Activated T-helper 2 cell treated with anti-CD3 and anti-CD28 coated beads, Interferon-gamma antibody, Interleukin-2, Interleukin-4, amounts not matched to agents 10 μg/mL and 5 μg/mL and 100 μg/mL, durations not matched to agents 14 hours and 24 hours and 36 hours (primary cell): ENCODE data around the gene FBRSL1. TPM values are rescaled to one million over a fixed set of nuclear protein-coding genes. Genes with fewer than 3 reads are reported as not detected.

Source experiments
- DNase-seq: peaks from one replicate; pipeline ENCODE4 v3.0.0; 2021; ENCODE audit warnings: low spot score
- H3K27ac Mint-ChIP-seq: one replicate; pipeline ENCODE4 v1.8.0; 2021; ENCODE audit warnings: mixed read lengths
- H3K27me3 Mint-ChIP-seq: one replicate; pipeline ENCODE4 v1.8.0; 2021; ENCODE audit warnings: low read depth, mixed read lengths
- H3K36me3 Mint-ChIP-seq: one replicate; pipeline ENCODE4 v1.8.0; 2021; ENCODE audit warnings: low read depth, mixed read lengths
- H3K4me1 Mint-ChIP-seq: one replicate; pipeline ENCODE4 v1.8.0; 2021; ENCODE audit warnings: low read depth, mixed read lengths
- H3K4me3 Mint-ChIP-seq: one replicate; pipeline ENCODE4 v1.8.0; 2021; ENCODE audit warnings: low read depth, mild to moderate bottlenecking, moderate library complexity, mixed read lengths
- H3K9me3 Mint-ChIP-seq: one replicate; pipeline ENCODE4 v1.8.0; 2021; ENCODE audit warnings: mixed read lengths
- intact Hi-C: fragments of 100-400 bp; cut with micrococcal nuclease; formaldehyde crosslinking; loops from one replicate; pipeline ENCODE4 v1.15.1; 2023
- total RNA-seq: library from RNA; stranded (reverse); gene quantifications from 2 replicates; pipeline ENCODE4 v1.2.3, GENCODE V29; 2022

The FBRSL1 gene
- total RNA-seq, 1 donor from 2014 or later: 66.0 TPM

GRCh38 chr12:132449565-132450417 is 40.2 kb upstream of the FBRSL1 start:
- H3K4me1 Mint-ChIP-seq: peaks cover 16% of the 10 kb centered on the region
- no peak for DNase-seq
- intact Hi-C loops: no loop called here

GRCh38 chr12:132450418-132451171 is 39.4 kb upstream of the FBRSL1 start:
- no peak for DNase-seq
- H3K4me3 Mint-ChIP-seq: no peak overlapping the region
- H3K36me3 Mint-ChIP-seq: no peaks in the 10 kb centered on the region
- peaks cover 9% of the 10 kb centered on the region for H3K4me1 Mint-ChIP-seq
- H3K27ac Mint-ChIP-seq: no peak overlapping the region
- H3K9me3 Mint-ChIP-seq: peaks cover 4% of the 10 kb centered on the region
- intact Hi-C loops: no loop called here
- H3K27me3 Mint-ChIP-seq: no peaks in the 10 kb centered on the region

More at GRCh38 chr12:132449565-132450417, 40.2 kb upstream of the FBRSL1 start:
- H3K27me3 Mint-ChIP-seq: no peaks in the 10 kb centered on the region
- H3K9me3 Mint-ChIP-seq: no peaks in the 10 kb centered on the region
- no peak overlapping the region for H3K4me3 Mint-ChIP-seq
- no peak overlapping the region for H3K27ac Mint-ChIP-seq
- peaks cover 1% of the 10 kb centered on the region for H3K36me3 Mint-ChIP-seq

- no peak overlapping the region for H3K4me3 Mint-ChIP-seq
- H3K4me1 Mint-ChIP-seq: peaks cover 3% of the 10 kb centered on the region
- DNase-seq: no peak
- peaks cover 9% of the 10 kb centered on the region for H3K9me3 Mint-ChIP-seq
- intact Hi-C loops: no loop called here
- H3K36me3 Mint-ChIP-seq: no peaks in the 10 kb centered on the region
- H3K27ac Mint-ChIP-seq: no peak overlapping the region
- H3K27me3 Mint-ChIP-seq: no peaks in the 10 kb centered on the region
These were observed 38.6 kb upstream of the FBRSL1 start for GRCh38 chr12:132451172-132451835.

- Mint-ChIP-seq H3K4me3 (no peak overlapping the region), H3K36me3 (no peaks in the 10 kb centered on the region), H3K27me3 (no peaks in the 10 kb centered on the region), H3K27ac (no peak overlapping the region), H3K9me3 (peaks cover 9% of the 10 kb centered on the region), H3K4me1 (peaks cover 2% of the 10 kb centered on the region)
- DNase-seq: no peak
- intact Hi-C loops: no loop called here
These were observed 38.1 kb upstream of the FBRSL1 start for GRCh38 chr12:132451836-132452195.

- Mint-ChIP-seq H3K36me3 (no peaks in the 10 kb centered on the region), H3K27me3 (no peaks in the 10 kb centered on the region), H3K4me3 (no peak overlapping the region), H3K4me1 (peaks cover 2% of the 10 kb centered on the region), H3K9me3 (peaks cover 9% of the 10 kb centered on the region), H3K27ac (no peak overlapping the region)
- no peak for DNase-seq
- intact Hi-C loops: no loop called here
These were observed 37.2 kb upstream of the FBRSL1 start for GRCh38 chr12:132452596-132453350.

GRCh38 chr12:132453361-132454192 is 36.4 kb upstream of the FBRSL1 start:
- DNase-seq: no peak
- Mint-ChIP-seq H3K27me3 (no peaks in the 10 kb centered on the region), H3K36me3 (no peaks in the 10 kb centered on the region), H3K4me3 (no peak overlapping the region), H3K27ac (no peak overlapping the region), H3K9me3 (peaks cover 9% of the 10 kb centered on the region), H3K4me1 (peaks cover 2% of the 10 kb centered on the region)
- intact Hi-C loops: no loop called here

- H3K4me3 Mint-ChIP-seq: no peak overlapping the region
- H3K36me3 Mint-ChIP-seq: no peaks in the 10 kb centered on the region
- H3K4me1 Mint-ChIP-seq: peaks cover 2% of the 10 kb centered on the region
- DNase-seq: no peak
- intact Hi-C loops: no loop called here
- H3K9me3 Mint-ChIP-seq: peaks cover 9% of the 10 kb centered on the region
- H3K27me3 Mint-ChIP-seq: no peaks in the 10 kb centered on the region
- no peak overlapping the region for H3K27ac Mint-ChIP-seq
These were observed 35.6 kb upstream of the FBRSL1 start for GRCh38 chr12:132454193-132454932.

- H3K27ac Mint-ChIP-seq: no peak overlapping the region
- no peaks in the 10 kb centered on the region for H3K27me3 Mint-ChIP-seq
- intact Hi-C loops: no loop called here
- no peak overlapping the region for H3K4me3 Mint-ChIP-seq
- no peaks in the 10 kb centered on the region for H3K4me1 Mint-ChIP-seq
- no peaks in the 10 kb centered on the region for H3K36me3 Mint-ChIP-seq
- DNase-seq: no peak
- peaks cover 9% of the 10 kb centered on the region for H3K9me3 Mint-ChIP-seq
These were observed 35.0 kb upstream of the FBRSL1 start for GRCh38 chr12:132454933-132455418.

GRCh38 chr12:132455565-132455964 is 34.4 kb upstream of the FBRSL1 start:
- no peaks in the 10 kb centered on the region for H3K27me3 Mint-ChIP-seq
- DNase-seq: no peak
- H3K4me1 Mint-ChIP-seq: no peaks in the 10 kb centered on the region
- no peak overlapping the region for H3K27ac Mint-ChIP-seq
- intact Hi-C loops: no loop called here
- H3K36me3 Mint-ChIP-seq: no peaks in the 10 kb centered on the region
- no peak overlapping the region for H3K4me3 Mint-ChIP-seq
- peaks cover 9% of the 10 kb centered on the region for H3K9me3 Mint-ChIP-seq

GRCh38 chr12:132456186-132456943 is 33.6 kb upstream of the FBRSL1 start:
- Mint-ChIP-seq H3K27me3 (no peaks in the 10 kb centered on the region), H3K9me3 (peaks cover 9% of the 10 kb centered on the region), H3K4me3 (no peak overlapping the region), H3K36me3 (no peaks in the 10 kb centered on the region), H3K27ac (no peak overlapping the region), H3K4me1 (no peaks in the 10 kb centered on the region)
- DNase-seq: no peak
- intact Hi-C loops: no loop called here
